ENCODE measurements around the gene SEMA4A. TPM values are rescaled to one million over a fixed set of nuclear protein-coding genes. Genes with fewer than 3 reads are reported as not detected.

The SEMA4A gene
- polyA plus RNA-seq, 1 donor from 2014 or later, result 17.1 TPM

GRCh38 chr1:156136970-156137483 is 16.4 kb upstream of the SEMA4A start:
- Histone ChIP-seq H3K9ac (ENCODE audit: low read length) (no peak overlapping the region), H3K27me3 (ENCODE audit: insufficient read depth, low read depth, low read length) (no peaks in the 10 kb centered on the region)
- TF ChIP-seq RAD21 (conservative IDR thresholded peaks at IDR 0.05) (no peak), CTCF (IDR thresholded peaks at IDR 0.05; ENCODE audit: poor library complexity, severe bottlenecking) (no peak), SMC3 (conservative IDR thresholded peaks at IDR 0.05; ENCODE audit: poor library complexity) (no peak), TAF1 (IDR thresholded peaks at IDR 0.05; ENCODE audit: low read depth) (no peak), MXI1 (conservative IDR thresholded peaks at IDR 0.05; ENCODE audit: poor library complexity, severe bottlenecking) (no peak), REST (IDR thresholded peaks at IDR 0.05; ENCODE audit: borderline replicate concordance) (no peak), POLR2AphosphoS5 (IDR thresholded peaks at IDR 0.05) (no peak), EZH2 (IDR thresholded peaks at IDR 0.05; ENCODE audit: borderline replicate concordance, insufficient read depth, low read length, poor library complexity, severe bottlenecking) (no peak), EP300 (conservative IDR thresholded peaks at IDR 0.05; ENCODE audit: poor library complexity, severe bottlenecking) (no peak)

GRCh38 chr1:156138458-156138867 is 14.9 kb upstream of the SEMA4A start:
- no peak overlapping the region for H2AFZ ChIP-seq (ENCODE audit: low read depth, low read length)
- H3K9me2 ChIP-seq (ENCODE audit: insufficient read depth, low read length), result no peaks in the 10 kb centered on the region
- no peaks in the 10 kb centered on the region for H3K27me3 ChIP-seq (ENCODE audit: insufficient read depth, low read depth, low read length)
- no peak overlapping the region for H3K9ac ChIP-seq (ENCODE audit: low read length)
- H3F3A ChIP-seq (ENCODE audit: insufficient read depth, low read length, poor library complexity, severe bottlenecking), result no peaks in the 10 kb centered on the region
- H4K20me1 ChIP-seq (ENCODE audit: insufficient read depth), result no peaks in the 10 kb centered on the region
- no peak overlapping the region for H3K27ac ChIP-seq (ENCODE audit: low read length)
- H3K36me3 ChIP-seq (ENCODE audit: insufficient read depth, low read length), result no peaks in the 10 kb centered on the region
- H3K4me3 ChIP-seq (ENCODE audit: low read length), result no peak overlapping the region
- H3K9me3 ChIP-seq (ENCODE audit: low read length), result no peaks in the 10 kb centered on the region
- TF ChIP-seq SMC3 (conservative IDR thresholded peaks at IDR 0.05; ENCODE audit: poor library complexity) (no peak), REST (IDR thresholded peaks at IDR 0.05; ENCODE audit: borderline replicate concordance) (no peak), TAF1 (IDR thresholded peaks at IDR 0.05; ENCODE audit: low read depth) (no peak)
- H3K4me2 ChIP-seq (ENCODE audit: low read length), result no peak overlapping the region
- no peaks in the 10 kb centered on the region for H3K79me2 ChIP-seq (replicated peaks; ENCODE audit: insufficient read depth, low read length)

More at GRCh38 chr1:156136970-156137483, 16.4 kb upstream of the SEMA4A start:
- Histone ChIP-seq H3K9me3 (ENCODE audit: low read length) (no peaks in the 10 kb centered on the region), H3F3A (ENCODE audit: insufficient read depth, low read length, poor library complexity, severe bottlenecking) (no peaks in the 10 kb centered on the region), H3K4me2 (ENCODE audit: low read length) (no peak overlapping the region), H3K9me2 (ENCODE audit: insufficient read depth, low read length) (no peaks in the 10 kb centered on the region), H2AFZ (ENCODE audit: low read depth, low read length) (no peak overlapping the region), H3K4me3 (ENCODE audit: low read length) (no peak overlapping the region), H3K36me3 (ENCODE audit: insufficient read depth, low read length) (no peaks in the 10 kb centered on the region), H4K20me1 (ENCODE audit: insufficient read depth) (no peaks in the 10 kb centered on the region), H3K79me2 (replicated peaks; ENCODE audit: insufficient read depth, low read length) (no peaks in the 10 kb centered on the region), H3K27ac (ENCODE audit: low read length) (no peak overlapping the region)

Data from neural cell (in vitro differentiated cells).